DND-41 (cell line): ENCODE data around the gene HMSD.

ENCODE experiments used
- ATAC-seq: fragments of 200-7000 bp; cut with Tn5 transposase; 3 replicates; pipeline ENCODE4 v1.9.1; 2021; ENCODE audit warnings: low read depth; ENCODE audit not compliant: insufficient read depth
- DNase-seq: peaks from one replicate; pipeline ENCODE4 v3.0.0-alpha.2; 2020
- H2AFZ ChIP-seq: 2 replicates; pipeline ENCODE4 v1.6.0; 2012; ENCODE audit warnings: low read depth, low read length
- H3K27ac ChIP-seq: 2 replicates; pipeline ENCODE4 v1.5.1; 2012; ENCODE audit warnings: low read length, inconsistent platforms
- H3K27me3 ChIP-seq: fragments of 200-600 bp; sonication (generic); 2 replicates; pipeline ENCODE4 v1.6.0; 2012; ENCODE audit warnings: low read length, mild to moderate bottlenecking, inconsistent platforms; ENCODE audit not compliant: insufficient read depth, poor library complexity
- H3K36me3 ChIP-seq: 2 replicates; pipeline ENCODE4 v1.5.1; 2012; ENCODE audit warnings: low read length, inconsistent platforms; ENCODE audit not compliant: insufficient read depth
- H3K4me1 ChIP-seq: 2 replicates; pipeline ENCODE4 v1.5.1; 2012; ENCODE audit warnings: mild to moderate bottlenecking, low read length; ENCODE audit not compliant: insufficient read depth
- H3K4me2 ChIP-seq: 2 replicates; pipeline ENCODE4 v1.6.0; 2012; ENCODE audit warnings: mild to moderate bottlenecking, moderate library complexity, low read length, inconsistent platforms; ENCODE audit not compliant: insufficient read depth
- H3K4me3 ChIP-seq, 2 experiments: fragments of 200-600 bp in 1 of 2; shearing (Covaris generic) in 1 of 2; 2 replicates each; pipeline ENCODE4 v1.5.1; 2012 to 2016; ENCODE audit warnings: inconsistent platforms in 2 of 2, low read length in 2 of 2, mild to moderate bottlenecking in 2 of 2, low read depth in 1 of 2, moderate library complexity in 1 of 2
- H3K79me2 ChIP-seq: 2 replicates; pipeline ENCODE4 v1.6.0; 2012; ENCODE audit warnings: low read length, inconsistent platforms; ENCODE audit not compliant: insufficient read depth
- H3K9ac ChIP-seq: 2 replicates; pipeline ENCODE4 v1.6.0; 2012; ENCODE audit warnings: low read depth, mild to moderate bottlenecking, inconsistent platforms, low read length, moderate library complexity
- H3K9me3 ChIP-seq: 2 replicates; pipeline ENCODE4 v1.5.1; 2012; ENCODE audit warnings: low read length, moderate library complexity, mild to moderate bottlenecking, inconsistent platforms; ENCODE audit not compliant: insufficient read depth, severe bottlenecking
- H4K20me1 ChIP-seq: 2 replicates; pipeline ENCODE4 v1.6.0; 2012; ENCODE audit warnings: low read length; ENCODE audit not compliant: insufficient read depth
- EZH2 ChIP-seq: IDR thresholded peaks from 3 replicates; pipeline ENCODE4 v1.6.1; 2012; ENCODE audit warnings: borderline replicate concordance, low read depth, mild to moderate bottlenecking, moderate library complexity, low read length, inconsistent platforms; ENCODE audit not compliant: severe bottlenecking
- TF ChIP-seq, protein P1 (sequence below): IDR thresholded peaks from 2 replicates; pipeline ENCODE4 v1.5.1; 2012; ENCODE audit warnings: borderline replicate concordance, low read length, moderate library complexity, mild to moderate bottlenecking; ENCODE audit not compliant: poor library complexity, severe bottlenecking; ENCODE audit errors: extremely low read depth

HMSD gene

GRCh38 chr18:63964908-63965307 lies 15.8 kb downstream of the HMSD start:
- ATAC-seq (no peak), DNase-seq (no peak)
- no peaks in the 10 kb centered on the region for H4K20me1 ChIP-seq
- H2AFZ ChIP-seq: no peak overlapping the region
- no peak overlapping the region for H3K27ac ChIP-seq
- no peaks in the 10 kb centered on the region for H3K27me3 ChIP-seq
- no peaks in the 10 kb centered on the region; the same call in 1 of the 2 replicates for H3K79me2 ChIP-seq
- no peak overlapping the region for H3K4me3 ChIP-seq
- H3K4me2 ChIP-seq: no peak overlapping the region
- no peaks in the 10 kb centered on the region for H3K9me3 ChIP-seq
- peaks cover 17% of the 10 kb centered on the region for H3K4me1 ChIP-seq
- H3K36me3 ChIP-seq: no peaks in the 10 kb centered on the region
- no peak overlapping the region for H3K9ac ChIP-seq
- TF ChIP-seq, protein P1, sequence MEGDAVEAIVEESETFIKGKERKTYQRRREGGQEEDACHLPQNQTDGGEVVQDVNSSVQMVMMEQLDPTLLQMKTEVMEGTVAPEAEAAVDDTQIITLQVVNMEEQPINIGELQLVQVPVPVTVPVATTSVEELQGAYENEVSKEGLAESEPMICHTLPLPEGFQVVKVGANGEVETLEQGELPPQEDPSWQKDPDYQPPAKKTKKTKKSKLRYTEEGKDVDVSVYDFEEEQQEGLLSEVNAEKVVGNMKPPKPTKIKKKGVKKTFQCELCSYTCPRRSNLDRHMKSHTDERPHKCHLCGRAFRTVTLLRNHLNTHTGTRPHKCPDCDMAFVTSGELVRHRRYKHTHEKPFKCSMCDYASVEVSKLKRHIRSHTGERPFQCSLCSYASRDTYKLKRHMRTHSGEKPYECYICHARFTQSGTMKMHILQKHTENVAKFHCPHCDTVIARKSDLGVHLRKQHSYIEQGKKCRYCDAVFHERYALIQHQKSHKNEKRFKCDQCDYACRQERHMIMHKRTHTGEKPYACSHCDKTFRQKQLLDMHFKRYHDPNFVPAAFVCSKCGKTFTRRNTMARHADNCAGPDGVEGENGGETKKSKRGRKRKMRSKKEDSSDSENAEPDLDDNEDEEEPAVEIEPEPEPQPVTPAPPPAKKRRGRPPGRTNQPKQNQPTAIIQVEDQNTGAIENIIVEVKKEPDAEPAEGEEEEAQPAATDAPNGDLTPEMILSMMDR: no peak
- no peak for TF ChIP-seq EZH2

- Histone ChIP-seq H2AFZ (no peak overlapping the region), H4K20me1 (no peaks in the 10 kb centered on the region), H3K27me3 (no peaks in the 10 kb centered on the region), H3K4me2 (no peak overlapping the region), H3K36me3 (no peaks in the 10 kb centered on the region), H3K27ac (no peak overlapping the region), H3K79me2 (no peaks in the 10 kb centered on the region; the same call in 1 of the 2 replicates), H3K9me3 (no peaks in the 10 kb centered on the region), H3K4me1 (peaks cover 21% of the 10 kb centered on the region), H3K9ac (no peak overlapping the region), H3K4me3 (no peak overlapping the region)
- no peak for TF ChIP-seq EZH2
- TF ChIP-seq, protein P1: no peak
- DNase-seq (no peak), ATAC-seq (no peak)
These were observed 16.7 kb downstream of the HMSD start for GRCh38 chr18:63965716-63966330.

DNA sequence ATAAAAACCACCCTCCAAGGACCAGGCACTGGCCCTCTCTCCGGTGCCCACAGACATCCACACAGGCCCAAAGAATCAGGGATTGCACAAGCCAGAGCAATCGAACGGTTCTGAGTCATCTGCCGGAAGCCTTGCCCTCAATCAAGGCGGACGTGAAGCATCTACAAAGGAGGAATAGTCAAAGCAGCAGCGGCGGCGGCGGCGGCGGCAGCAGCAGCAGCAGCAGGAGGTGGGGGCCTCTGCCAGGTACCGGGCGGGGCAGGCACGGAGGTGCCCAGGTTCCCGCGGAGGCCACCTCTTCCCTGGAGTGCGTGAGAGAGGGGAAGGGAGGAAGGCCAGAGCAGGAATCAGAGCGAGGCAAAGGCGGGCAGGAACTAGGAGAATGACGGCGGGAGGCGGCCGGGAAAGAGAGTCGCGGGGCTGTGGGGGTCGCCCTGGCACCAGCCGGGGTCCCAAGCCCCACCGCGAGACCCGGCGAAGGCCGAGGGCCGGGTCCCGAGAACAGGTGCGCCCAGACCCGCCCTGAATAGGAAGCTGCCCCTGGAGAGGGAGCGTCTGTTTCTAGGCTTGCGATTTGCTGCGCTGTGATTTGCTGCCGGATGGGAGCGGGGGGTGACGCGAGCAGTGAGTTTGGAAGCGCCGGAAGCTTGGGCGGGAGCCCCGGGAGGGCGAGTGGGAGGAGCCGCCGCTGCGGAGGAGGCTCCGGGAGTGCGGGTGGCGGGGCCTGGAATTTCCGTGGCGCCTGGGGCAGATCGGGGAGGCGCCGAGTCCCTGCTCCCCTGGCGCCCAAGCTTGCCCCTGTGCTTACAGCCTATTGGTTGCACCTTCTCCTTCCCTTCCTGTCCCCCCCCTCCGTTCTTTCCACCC lies 21.1 kb downstream of the HMSD start, which contains the start of gene SERPINB8:
SERPINB8 (plus strand) TSS at position 140 of the 867 bp plus-strand sequence. CDS start 8,228 bp downstream, outside the sequence.
- no peak for TF ChIP-seq EZH2
- TF ChIP-seq, protein P1: no peak

More for the DNA sequence above, 21.1 kb downstream of the HMSD start, which contains the start of gene SERPINB8:
- H3K9me3 ChIP-seq: no peaks in the 10 kb centered on the region
- peak within 1 kb of the TSS; percentile 82 for H2AFZ ChIP-seq
- peak; percentile 90 for ATAC-seq
- H4K20me1 ChIP-seq: no peaks in the 10 kb centered on the region
- peak within 1 kb of the TSS; percentile 78 for H3K27ac ChIP-seq
- no peaks in the 10 kb centered on the region; the same call in 1 of the 2 replicates for H3K79me2 ChIP-seq
- peak within 1 kb of the TSS; percentile 57 to 62; a peak in 3 of 4 replicates for H3K4me3 ChIP-seq
- DNase-seq: peak; percentile 89
- H3K27me3 ChIP-seq: no peaks in the 10 kb centered on the region
- peaks cover 46% of the 10 kb centered on the region for H3K4me1 ChIP-seq
- H3K4me2 ChIP-seq: peak within 1 kb of the TSS; percentile 85
- H3K36me3 ChIP-seq: no peaks in the 10 kb centered on the region
- peak within 1 kb of the TSS; percentile 75 for H3K9ac ChIP-seq
